Measurements from ENCODE around the gene SLC4A8.
A peak's percentile ranks its signal among the peaks of the same experiment; 100 is the strongest.

Gene SLC4A8

DNA sequence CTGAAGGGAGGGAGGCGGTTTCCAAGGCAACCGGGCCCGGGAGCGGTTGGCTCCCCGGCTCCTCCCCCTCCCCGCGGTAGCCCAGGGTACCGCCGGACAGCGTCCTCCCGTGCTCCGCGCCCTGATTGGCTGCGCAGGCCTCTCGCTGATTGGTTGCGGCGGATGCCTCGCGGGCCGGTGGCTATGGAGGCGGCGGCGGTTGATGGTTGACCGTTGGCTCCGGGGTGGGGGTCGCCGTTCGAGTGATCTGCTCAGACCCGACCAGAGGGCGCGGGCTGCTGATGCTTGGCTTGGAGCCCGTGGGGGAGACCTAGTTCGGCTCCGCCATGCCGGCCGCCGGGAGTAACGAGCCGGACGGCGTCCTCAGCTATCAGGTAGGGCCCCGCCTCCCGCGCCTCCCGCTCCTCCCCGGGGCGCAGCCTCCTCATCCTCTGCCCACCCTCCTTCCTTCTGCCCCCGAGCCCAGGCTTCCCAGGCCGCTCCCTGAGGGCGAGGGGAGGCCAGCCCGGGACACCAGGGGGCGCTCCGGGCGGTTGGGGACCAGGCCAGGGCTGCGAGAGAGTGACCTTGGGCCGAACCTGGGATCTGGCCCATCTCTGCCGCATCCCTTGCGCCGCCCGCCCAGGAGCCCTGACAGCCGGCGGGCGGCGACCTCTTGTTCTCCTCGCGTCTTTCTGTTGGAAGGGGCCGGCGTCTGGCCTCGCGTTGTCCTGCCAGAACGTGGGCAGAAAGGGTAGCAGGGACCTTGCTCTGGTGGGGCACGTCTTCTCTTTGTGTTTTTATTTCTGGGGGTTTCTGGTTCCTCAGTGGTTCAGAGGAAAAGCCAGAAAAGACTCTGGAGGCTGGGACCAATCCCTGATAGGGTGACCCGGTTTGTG is at the start of gene SLC4A8:
Gene SLC4A8, plus strand, starts transcription at position 170 of the 878 bp plus-strand sequence. Its CDS starts 157 bp downstream, at position 327.
- peak; percentile 61 for DNase-seq

DNA sequence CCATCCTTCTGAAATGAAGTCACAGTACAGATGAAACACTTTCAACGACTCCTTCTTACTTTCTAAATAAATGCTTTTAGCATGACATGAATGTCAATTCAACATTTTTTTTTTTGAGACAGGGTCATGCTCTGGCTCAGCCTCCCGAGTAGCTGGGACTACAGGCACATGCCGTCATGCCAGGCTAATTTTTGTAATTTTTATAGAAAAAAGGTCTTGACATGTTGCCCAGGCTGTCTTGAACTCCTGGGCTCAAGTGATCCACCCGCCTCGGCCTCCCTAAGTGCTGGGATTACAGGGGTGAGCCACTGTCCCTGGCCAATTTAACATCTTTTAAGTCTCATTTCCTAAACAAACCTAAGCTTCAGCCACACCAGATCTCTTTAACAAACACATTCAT is 49.8 kb upstream of the SLC4A8 start:
- DNase-seq: no peak

DNA sequence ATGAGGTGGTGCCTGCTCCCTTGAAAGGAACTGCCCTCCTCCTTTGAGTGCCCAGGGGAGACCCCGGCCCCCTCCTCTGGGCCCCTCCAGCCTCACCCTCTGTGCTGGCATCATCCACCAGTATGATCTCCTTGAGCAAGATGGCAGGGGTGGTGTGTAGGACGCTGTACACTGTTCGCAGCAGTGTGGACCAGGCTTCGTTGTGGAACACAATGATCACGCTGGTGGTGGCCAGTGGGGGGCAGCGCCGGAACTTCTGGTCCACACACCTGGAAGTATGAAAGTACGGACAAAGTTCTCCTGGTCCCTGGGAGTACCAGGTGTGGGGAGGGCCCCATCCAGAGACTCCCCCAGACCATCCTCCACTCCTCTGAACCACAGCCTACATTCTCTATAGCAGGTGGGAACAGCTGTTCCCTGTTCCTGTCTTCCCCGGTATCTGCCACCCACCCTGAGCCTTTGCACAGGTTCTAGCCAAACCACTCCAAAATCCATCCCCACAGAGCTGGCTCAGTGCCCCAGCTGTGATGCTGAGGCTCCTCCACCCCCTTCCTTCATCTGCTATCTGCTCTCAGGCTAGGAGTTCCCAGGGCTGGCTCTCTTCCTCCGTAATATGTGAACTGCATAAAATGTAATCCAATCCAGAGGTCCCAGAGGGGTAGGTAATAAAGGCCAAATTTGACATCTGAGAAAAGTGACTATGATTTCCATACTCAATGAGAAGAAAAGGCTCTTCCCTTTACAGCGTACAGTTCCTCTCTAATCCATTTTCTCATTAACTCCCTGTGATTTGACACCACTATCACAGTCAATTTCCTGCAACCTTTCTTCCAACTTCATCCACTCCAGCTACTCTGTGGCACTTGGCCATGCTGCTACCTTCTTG is 47.3 kb upstream of the SLC4A8 start:
- no peak for DNase-seq

DNA sequence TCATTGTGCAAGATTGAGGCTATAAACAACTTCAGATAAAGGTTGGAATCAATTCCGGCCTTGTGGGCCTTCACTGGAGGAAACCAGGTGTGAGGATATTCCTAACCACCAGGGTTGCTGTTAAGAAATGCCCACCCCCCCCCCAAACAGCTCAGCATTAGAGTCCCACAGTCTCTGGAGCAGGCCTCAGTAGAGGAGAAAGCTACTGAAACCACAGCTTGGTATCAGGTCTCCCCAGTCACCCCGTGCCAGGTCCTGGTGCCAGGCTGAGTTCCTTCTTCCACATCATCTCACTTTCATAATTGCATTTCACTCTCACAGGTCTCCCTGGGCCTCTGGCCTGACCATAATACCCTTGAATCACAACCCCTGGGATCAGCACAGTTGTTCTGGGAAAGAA is 45.9 kb upstream of the SLC4A8 start:
- no peak for DNase-seq

DNA sequence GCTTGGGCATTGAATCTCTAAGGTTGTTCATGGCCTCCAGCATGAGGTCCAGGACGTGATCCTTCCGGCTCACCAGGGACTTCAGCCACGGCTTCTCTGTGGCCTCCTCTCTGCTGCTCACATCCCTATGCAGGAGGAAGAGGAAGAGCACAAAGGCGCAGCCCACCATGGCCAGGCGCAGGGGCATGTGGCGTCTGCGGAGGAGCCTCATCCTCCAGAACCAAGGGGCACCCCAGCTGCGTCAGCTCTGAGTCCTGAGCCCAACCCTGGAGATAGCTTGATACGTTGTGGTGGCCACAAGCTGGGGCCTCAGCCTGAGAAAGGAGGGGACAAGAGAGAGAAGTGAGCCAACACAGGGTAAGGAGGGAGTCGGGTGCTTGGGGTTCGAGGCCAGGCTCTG is 45.1 kb upstream of the SLC4A8 start:
- DNase-seq: no peak

DNA sequence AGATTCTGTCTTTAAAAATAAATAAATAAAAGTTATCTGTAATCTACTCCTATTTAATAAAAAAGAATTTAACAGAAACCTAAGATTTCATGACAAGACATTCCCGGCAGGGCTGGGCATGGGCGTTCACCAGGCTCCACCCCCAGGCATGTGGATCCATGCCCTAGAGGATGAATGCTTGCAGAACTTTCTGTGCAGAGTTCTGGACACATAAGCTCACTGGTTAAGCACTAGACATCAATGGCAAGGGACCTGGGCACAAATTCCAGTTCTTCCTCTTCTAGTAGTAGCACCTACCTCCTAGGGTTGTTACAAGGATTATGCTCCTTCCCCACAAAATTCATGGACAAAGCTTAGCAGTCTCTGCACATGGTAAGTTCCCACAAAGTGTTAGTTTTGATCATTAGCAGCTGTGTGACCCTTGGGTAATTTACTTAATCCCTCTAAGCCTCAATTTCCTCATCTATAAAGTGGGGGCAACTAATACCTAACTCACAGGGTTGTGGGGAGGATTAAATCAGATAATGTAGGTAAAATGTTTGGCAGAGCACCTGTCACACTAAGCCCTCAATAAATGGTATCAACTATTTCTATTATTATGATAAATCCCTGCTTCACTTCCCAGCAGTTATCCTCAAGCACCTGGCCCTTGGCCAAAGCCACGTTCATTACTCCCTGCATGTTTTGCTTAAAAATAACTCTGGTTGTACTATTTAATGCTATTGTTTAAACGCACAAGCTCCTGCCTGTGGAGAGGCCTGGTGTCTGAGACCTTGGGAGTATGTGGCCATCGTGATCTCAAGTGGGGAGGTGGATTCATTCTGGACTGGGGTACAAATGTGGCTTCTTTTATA is 43.2 kb upstream of the SLC4A8 start:
- no peak for DNase-seq

DNA sequence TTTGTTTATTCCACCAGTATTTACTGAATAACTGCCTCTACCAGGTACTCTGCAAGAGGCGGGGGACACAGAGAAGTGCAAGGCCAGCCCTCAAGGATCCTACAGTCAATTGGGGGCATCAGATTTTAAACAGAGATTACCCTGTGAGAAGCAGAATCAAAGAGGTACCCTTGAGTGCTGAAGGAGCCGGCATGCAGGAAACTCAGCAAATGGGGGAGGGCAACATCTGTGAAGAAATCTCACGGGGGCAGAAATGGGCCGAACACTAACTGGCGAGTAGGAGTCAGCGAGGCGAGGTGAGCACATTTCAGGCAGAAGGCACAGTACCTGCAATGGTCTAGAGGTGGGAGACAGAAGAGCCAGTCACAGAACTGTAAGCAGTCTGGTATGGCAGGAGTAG is 42.5 kb upstream of the SLC4A8 start:
- DNase-seq: no peak

DNA sequence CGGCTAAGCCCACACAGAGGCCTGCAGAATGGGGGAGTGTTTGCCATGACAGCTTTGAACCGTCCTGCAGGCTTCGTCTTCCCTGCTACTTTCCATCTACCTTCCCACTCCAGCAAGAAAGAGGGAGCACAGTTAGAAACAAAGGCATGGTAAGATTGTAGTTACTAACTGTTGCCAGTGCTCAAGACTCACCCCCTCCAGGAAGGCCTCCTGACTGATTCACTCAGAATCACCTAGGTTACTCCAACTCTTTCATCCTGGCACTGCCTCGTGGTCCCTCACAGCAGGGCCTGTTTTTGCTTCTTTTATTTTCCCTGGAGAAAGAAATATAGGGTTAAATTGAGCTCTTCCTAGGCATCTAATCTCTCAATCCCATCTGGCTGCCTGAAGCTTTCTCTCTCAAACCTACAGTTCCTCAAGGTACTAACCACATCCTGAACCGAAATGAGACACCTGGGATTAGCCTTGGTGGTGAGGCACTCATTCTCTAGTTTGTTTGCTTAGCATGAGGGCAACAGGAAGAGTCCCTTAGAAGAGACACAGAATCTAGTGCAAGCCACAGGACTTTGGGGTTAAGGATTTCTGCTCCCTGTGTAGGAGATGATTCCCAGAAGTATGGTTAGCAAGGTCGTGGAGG is 41.2 kb upstream of the SLC4A8 start:
- DNase-seq: no peak

DNA sequence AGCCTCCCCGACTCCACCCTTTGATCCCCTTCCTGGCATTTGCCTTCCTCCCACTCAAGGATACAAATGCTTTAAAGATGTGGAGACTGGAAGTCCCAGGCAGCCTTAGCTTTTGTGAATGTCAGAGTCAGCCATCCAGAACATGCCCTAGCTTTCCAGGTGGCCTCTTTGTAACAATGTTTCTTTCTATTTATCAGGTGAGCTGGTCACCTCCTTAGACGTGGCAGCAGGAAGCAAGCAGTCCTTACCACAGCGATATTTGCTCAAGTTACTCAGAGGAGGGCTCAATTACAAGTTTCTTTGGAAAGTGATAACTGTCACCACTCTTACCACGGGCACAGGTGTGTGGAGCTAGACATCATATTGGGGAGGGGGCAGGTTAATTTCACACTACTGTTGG is 38.3 kb upstream of the SLC4A8 start:
- DNase-seq: no peak

DNA sequence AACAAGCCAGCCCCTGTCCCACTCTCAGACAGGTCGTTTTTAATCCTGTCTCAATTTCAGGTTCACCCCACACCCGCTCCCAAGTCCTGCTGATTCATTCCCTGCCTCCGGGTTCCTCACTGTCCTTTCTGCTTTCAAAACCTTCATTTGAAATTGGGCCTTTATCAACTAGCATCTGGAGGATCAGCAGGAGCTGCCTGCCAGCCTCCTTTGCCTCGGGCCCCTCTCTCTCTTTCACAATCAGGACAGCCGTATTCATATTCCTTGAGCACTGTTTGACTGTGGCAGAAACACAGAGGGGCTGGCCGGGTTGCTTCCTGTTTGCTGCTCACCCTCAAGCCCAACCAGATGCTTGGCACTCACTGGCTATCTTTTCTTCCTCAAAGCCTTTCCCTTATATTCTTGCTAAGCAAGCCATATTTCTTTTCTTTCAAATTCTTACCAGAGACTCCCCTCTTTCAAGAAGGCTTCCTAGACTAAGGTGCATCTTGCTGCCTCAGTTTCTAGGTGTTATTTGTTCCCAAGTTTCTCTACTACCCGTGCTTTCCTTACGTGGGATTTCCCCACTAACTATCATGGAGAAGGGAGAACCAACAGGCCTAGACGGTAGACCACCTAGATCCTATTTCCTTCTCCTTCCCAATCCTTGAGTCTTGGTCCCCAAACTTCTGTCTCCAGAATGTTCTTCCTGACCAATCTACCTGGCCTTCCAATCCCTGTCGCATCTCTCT is 36.4 kb upstream of the SLC4A8 start:
- DNase-seq: peak; percentile 84

DNA sequence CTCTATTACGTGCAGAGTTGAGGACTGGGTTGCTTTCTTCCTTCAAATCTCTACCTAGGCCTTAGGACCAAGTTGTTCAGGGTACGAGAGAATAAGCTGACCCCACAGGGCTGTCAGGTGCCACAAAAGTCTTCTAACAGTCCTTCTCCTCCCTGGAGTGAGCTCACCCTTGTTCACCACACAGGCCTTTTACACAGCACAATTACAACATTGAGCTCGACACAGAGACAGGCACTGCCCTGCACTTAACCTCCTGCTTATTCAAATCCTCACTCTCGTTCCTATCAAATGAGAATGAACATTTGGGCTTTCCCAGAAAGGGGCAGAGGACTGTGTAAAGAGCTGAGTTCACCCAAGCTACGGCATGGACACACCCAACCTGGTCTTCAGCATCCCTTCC is 35.8 kb upstream of the SLC4A8 start:
- no peak for DNase-seq

DNA sequence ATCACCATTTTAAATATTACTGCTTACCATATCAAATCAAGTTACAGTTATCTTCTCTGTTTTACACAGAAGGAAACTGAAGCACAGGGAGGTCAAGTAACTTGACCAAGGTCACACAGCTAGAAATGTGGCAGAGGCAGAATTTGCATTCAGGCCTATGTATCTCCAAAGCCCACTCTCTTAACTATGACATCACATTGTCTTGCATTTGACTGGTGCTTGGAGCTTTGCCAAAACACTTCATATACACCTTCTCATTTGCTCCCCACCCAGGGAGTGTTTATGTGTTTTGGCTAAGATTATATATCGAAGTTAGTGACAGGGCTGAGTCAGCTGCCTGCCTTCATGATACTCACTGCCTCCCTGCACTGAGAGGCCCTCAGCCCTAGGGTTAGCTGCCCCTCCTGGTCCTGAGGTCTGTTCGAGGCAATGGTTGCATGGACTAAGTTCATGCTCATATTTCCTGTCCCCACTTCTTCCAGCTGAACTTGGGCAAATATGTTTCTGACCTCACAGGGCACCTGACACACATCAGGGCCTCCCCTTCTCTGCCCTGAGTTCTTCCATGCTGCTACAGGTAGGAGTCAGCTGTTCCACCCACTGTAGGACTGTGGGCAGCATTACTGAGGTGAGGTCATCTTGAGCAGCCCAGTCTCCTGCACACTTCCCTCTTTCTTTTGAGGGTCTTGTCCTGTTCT is 35.2 kb upstream of the SLC4A8 start:
- peak; percentile 65 for DNase-seq

DNA sequence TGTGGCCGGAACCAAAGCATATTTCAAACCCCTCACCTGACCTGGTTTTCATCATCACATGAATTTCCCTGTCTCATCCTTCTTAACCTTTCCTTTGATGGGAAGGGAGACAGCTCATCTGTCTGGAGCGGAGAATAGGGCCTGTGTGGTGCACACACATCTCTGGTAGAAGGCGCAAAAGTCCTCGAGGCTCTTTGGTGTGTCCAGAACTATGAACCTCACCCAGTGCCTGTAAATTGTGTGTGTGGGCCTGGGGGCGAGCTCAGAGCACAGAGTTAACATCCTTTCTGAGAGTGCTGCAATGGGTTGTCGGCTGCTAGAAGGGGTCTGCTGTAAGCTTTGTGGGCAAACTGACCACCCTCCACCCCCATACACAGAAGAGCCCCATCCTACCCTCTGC is 34.2 kb upstream of the SLC4A8 start:
- DNase-seq: no peak

DNA sequence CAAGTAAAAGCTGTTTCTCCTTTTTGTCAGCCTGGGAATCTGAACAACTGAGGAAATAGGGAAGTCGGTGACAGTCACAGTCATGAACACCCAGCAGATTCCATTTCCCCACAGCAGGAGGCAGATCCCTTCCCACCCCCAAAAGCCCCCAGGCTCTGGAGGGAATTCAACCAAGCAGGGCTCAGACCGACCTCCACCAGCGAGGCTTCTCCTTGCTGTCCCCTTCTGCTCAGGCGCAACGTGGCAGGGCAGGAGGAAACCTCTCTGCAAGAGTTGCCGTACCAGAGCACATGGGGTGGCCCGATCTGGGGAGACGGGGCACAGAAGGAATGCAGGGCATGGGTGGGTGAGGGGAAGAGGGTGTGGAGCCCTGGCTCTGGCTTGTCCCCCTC is 33.7 kb upstream of the SLC4A8 start:
- peak; percentile 78 for DNase-seq

DNA sequence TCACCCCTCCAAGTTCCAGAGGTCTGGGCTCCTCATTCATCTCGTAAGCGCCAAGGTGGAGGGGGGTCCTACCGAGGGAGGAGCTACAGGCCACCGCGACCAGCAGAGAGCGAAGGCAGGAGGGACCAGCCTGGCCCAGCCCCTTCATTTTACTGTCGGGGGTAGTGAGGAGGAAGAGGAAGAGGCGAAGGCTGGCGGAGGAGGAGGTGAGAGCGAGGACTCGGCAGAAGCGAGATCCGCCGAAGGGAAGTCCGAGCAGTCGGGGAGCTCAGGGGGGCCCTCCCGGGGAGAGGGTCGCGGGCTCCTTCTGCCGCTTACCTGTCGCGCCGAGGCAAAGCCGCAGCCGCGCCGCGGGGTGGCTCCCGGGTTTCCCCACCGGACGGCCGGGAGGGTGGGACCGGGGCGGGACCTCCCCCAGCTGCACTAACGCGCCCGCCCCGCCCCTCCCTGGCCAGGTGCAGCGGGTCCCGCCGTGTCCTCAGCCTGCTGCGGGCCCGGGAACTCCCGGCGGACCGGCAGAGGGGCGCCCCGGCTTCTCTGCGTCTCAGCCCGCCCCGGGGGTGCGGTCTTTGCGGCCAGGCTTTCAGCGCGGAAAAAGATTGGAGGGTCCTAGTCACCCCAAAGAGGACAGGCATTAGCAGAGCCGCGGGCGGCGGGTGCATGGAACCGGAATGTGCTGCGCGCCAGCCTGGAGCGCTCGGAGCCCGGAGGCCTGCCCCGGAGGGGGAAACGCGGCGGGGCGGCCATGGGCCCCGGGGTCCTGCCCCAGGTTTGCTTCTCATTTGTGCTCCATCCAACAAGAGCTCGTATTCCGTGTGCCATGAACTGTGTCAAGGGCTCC is 33.1 kb upstream of the SLC4A8 start, which contains the start of gene GALNT6:
Gene GALNT6, minus strand, starts transcription at position 124 of the 841 bp plus-strand sequence. CDS start 11,625 bp downstream, outside the sequence.
- DNase-seq: peak; percentile 78

DNA sequence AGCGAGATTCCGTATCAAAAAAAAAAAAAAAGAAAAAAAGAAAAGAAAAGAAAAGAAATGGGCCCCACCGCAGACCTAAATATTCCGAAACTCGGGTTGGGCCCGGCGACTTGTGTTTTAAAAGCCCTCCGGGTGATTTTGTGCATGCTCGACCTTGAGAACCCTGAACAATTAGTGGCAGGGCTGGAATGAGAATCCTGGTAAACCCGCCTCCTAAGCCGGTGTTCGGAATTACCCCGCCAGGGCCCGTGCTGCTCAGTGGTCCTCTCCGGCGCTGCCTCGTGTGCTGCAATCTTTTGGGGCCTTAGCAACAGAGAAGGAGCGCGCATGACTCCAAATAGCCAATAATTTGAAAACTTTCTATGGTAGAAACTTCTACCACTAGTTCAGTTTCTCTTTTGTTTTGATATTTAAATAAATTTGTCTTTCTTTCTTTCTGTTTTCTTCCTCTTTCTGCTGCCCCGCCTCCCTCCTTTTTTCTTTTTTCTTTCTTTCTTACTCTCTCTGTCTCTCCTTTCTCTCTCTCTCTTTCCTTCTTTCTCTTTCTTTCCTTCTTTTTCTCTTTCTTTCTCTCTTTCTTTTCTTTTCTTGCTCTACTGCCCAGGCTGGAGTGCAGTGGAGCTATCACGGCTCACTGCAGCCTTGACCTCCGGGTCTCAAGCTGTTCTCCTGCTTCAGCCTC is 31.9 kb upstream of the SLC4A8 start:
- peak; percentile 78 for DNase-seq

DNA sequence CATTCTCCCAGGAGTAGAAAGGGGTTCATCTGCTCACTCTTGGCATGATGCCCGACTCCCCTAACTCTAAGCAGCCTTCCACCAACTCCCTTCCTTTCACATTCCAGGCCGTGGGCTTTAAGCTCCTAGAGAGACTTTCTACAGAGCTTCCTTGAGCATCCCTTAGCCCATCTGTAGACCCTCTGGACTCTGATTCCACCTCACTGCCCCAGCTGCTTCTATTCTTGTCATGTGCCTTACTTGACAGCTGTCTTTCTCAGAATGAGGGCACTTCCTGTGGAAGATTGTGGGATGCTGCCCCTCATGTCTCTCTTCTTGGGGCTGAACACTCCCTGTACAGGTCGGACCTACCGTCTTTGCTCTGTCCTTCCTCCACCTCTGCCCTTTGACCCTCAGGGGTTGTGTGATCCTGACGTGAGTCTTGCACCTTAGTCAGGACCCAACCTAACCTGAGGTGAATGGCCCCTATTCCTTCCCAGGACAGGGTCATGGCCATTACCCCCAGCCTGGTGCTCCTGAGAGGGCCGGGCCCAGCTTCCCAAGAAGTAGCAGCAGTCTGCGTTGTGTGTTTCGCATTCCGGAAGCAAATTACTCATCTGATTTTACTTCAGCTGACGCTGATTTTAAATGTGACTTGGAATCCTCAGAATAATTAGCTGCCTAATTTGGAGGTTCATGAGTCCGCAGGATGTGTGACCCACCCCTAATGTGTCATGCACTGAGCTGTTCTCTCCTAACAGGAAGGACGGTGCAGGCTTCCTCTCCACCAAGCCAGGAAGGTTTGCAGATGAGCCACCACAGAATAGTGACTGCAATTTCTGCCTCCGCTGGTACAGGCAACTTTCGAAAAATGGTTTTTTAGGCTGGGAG is 30.7 kb upstream of the SLC4A8 start:
- no peak for DNase-seq
